ENCODE data around the gene TMCC1. TPM values are rescaled to one million over a fixed set of nuclear protein-coding genes. Genes with fewer than 3 reads are reported as not detected.

The TMCC1 gene
- total RNA-seq, 6 experiments from 2014 or later: 21.7 to 124 (median 25.2) TPM

DNA sequence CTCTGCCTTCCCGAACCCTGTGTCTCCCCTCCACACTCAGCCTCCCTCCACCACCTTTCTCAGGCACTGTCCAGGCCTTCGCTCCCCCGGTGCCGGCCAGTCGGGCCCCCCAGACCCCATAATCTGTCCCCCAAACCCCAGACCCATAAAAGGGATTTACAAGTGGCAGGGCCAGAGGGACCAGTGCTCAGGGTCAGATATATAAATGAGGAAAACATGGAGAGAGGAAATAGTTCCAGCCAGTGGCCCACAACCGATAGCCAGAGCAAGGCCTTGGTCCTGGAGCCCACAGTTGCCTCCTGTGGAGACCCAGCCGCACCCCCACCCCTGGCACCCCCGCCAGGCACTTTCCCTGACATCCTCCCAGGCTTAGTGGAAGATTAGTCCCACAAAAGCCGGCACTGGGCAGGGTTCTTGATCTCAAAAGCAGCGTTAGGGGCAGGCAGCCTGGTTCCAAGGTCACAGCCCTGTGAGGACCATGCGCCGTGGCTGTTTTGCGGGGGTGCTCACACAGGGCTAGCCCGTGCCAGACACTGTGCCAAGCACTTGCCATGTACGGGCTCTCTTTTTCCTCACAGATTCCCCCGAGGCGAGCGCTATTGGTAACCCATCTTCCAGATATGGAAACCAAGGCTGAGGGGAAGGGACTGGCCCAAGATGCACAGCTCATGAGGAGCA, 286.0 kb downstream of the TMCC1 start:
- H3K4me3 ChIP-seq: peak overlapping the region; percentile 23 to 44 (median 37)
- no peak for ATAC-seq
- peaks cover 0 to 10% (median 0%) of the 10 kb centered on the region in 4 donors for H3K4me1 ChIP-seq
- no peak for DNase-seq
- H3K27me3 ChIP-seq: no peaks in the 10 kb centered on the region
- TF ChIP-seq, protein P1, sequence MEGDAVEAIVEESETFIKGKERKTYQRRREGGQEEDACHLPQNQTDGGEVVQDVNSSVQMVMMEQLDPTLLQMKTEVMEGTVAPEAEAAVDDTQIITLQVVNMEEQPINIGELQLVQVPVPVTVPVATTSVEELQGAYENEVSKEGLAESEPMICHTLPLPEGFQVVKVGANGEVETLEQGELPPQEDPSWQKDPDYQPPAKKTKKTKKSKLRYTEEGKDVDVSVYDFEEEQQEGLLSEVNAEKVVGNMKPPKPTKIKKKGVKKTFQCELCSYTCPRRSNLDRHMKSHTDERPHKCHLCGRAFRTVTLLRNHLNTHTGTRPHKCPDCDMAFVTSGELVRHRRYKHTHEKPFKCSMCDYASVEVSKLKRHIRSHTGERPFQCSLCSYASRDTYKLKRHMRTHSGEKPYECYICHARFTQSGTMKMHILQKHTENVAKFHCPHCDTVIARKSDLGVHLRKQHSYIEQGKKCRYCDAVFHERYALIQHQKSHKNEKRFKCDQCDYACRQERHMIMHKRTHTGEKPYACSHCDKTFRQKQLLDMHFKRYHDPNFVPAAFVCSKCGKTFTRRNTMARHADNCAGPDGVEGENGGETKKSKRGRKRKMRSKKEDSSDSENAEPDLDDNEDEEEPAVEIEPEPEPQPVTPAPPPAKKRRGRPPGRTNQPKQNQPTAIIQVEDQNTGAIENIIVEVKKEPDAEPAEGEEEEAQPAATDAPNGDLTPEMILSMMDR (IDR thresholded peaks at IDR 0.05): no peak
- TF ChIP-seq POLR2A (IDR thresholded peaks at IDR 0.05): no peak
- peak overlapping the region; percentile 58 to 85 (median 66) for H3K27ac ChIP-seq
- WGBS (ENCODE audit: insufficient coverage, low coverage, low lambda C conversion rate, missing lambda C conversion rate): 35% methylated on average over 8 of the region's 18 CpGs
- H3K36me3 ChIP-seq: no peaks in the 10 kb centered on the region
- intact Hi-C loops (cut with DNase I): no loop called here
- H3K9me3 ChIP-seq: no peaks in the 10 kb centered on the region

DNA sequence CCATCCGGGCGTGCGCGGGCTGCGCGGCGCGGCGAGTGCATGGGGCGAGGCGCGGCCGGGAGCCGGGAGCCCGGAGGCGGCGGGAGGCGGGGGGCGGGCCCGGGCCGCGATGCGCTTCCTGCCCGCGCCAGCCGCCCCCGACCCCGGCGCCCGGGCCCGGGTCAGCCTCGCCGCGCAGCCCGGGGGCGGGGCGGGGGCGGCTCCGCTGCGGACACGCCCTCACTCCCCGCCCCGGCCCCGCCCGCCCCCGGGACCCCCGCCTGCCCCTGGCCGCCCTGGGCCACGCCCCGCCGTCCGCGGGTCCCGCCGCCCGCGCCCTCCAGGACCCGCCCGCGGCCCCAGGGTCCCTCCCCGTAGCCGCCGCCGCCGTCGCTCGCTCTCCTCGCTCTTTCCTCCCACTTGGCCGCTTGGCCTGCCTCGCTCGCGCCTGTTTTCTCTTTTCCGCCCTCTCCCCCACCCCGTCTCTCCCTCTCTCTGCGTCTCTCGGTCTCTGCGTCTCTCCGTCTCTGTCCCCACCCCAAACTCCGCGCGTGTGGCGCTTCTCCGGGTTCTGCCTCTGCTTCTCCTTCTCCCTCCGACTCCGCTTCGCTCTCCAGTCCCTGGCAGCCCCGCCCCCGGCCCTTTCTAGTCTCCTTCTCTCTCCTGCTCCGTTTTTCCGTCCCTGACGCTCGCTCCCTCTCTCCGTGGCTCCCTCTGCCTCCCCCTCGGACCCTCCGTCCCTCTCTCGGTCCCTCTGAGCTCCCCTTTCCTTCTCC, 286.7 kb downstream of the TMCC1 start, which contains the start of gene PLXND1:
Gene PLXND1, minus strand, starts transcription at position 41 of the 755 bp plus-strand sequence. Its CDS starts 37 bp downstream, at position 4.
- Histone ChIP-seq H3K4me3 (peak within 1 kb of the TSS; percentile 48 to 66 (median 56)), H3K4me1 (peaks cover 0 to 10% (median 0%) of the 10 kb centered on the region in 4 donors), H3K9me3 (no peaks in the 10 kb centered on the region), H3K27me3 (no peaks in the 10 kb centered on the region), H3K27ac (peak within 1 kb of the TSS; percentile 58 to 85 (median 66)), H3K36me3 (no peaks in the 10 kb centered on the region)
- 7% methylated on average over 28 of the region's 96 CpGs for WGBS (ENCODE audit: insufficient coverage, low coverage, low lambda C conversion rate, missing lambda C conversion rate)
- DNase-seq: peak in 2 of 3 donors; percentile 70 to 85
- intact Hi-C loops (cut with DNase I): no loop called here
- peak; percentile 61 to 73 (median 69) for ATAC-seq
- TF ChIP-seq, protein P1 (IDR thresholded peaks at IDR 0.05): no peak
- peak; percentile 8 for TF ChIP-seq POLR2A (IDR thresholded peaks at IDR 0.05)

DNA sequence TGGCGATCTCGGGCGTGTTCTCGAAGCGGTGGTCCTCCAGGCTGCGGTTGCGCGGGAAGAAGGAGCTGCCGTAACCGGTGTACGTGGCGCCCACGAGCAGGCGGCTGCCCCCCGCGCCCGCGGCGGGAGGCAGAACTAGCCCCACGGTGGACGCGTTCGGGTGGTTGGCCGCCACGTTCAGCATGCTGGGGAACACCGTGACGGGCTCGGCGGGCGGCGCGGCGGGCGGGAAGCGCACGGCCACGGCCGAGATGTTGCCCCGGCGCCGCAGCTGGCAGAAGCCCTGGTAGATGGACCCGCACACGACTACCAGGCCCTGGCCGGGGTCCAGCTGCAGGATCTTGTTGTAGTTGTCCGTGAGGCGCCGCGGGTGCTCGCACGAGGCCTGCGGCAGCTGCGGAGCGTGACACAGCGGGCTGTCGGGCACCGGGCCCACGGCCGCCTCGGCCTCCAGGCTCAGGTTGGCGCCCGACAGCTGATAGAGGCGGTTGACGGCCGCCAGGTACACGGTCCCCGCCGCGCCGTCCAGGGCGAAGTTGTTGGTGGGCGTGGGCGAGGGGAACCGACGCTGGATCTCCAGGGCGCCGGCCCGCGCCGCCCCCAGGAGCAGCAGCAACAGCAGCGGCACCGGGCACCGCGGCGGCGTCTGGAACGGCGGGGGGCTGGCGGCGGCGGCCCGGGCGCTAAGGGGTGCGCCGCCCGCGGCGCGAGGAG, 287.4 kb downstream of the TMCC1 start:
- Histone ChIP-seq H3K4me1 (peaks cover 0 to 10% (median 0%) of the 10 kb centered on the region in 4 donors), H3K27me3 (no peaks in the 10 kb centered on the region), H3K27ac (peak overlapping the region; percentile 31 to 75 (median 53)), H3K36me3 (no peaks in the 10 kb centered on the region), H3K4me3 (peak overlapping the region; percentile 48 to 66 (median 56)), H3K9me3 (no peaks in the 10 kb centered on the region)
- TF ChIP-seq, protein P1 (IDR thresholded peaks at IDR 0.05): no peak
- TF ChIP-seq POLR2A (IDR thresholded peaks at IDR 0.05): no peak
- no CpG with 5 or more reads among the region's 98 CpGs for WGBS (ENCODE audit: insufficient coverage, low coverage, low lambda C conversion rate, missing lambda C conversion rate)
- DNase-seq (peak in 1 of 3 donors; percentile 61), ATAC-seq (peak; percentile 3 to 27 (median 6))
- intact Hi-C loops (cut with DNase I): no loop called here

DNA sequence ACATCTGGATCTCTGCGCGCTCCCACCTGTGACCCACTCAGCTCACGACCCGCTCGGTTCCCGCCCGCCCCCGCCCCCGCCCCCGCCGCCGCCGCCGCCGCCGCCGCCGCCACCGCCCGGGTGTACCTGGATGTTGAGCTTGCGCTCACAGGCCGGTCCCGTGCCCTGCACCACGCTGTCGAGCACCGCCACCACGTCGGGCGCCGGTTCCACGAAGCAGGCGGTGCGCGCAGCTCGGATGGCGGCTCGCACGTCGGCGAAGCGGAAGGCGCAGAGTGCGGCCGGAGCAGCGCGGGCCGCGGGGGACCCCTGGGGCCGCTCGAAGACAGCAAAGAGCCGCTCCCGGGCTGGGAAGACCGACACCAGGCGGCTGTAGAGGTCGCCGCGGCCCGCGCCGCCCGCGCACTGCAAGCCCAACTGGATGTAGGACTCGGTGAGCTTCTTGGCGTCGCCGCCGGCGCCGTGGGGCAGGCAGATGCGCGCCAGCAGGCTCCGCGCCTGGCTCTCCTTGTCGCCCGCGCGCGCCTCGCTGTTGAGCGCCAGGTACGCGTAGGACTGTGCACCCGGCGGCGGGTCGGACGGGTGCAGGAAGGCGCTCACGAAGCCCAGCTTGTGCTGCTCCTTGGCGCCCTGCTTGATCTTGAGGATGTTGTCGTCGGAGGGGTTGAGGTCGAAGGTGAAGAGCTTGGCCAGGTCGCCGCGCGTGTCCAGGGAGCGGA, 288.1 kb downstream of the TMCC1 start:
- Histone ChIP-seq H3K4me1 (peaks cover 0 to 13% (median 0%) of the 10 kb centered on the region in 4 donors), H3K9me3 (no peaks in the 10 kb centered on the region), H3K27ac (peak overlapping the region; percentile 31 to 75 (median 53)), H3K4me3 (peak overlapping the region; percentile 48 to 66 (median 56)), H3K27me3 (no peaks in the 10 kb centered on the region), H3K36me3 (no peaks in the 10 kb centered on the region)
- no peak for TF ChIP-seq POLR2A (IDR thresholded peaks at IDR 0.05)
- TF ChIP-seq, protein P1 (IDR thresholded peaks at IDR 0.05): no peak
- intact Hi-C loops (cut with DNase I): no loop called here
- peak in 2 of 4 donors; percentile 3 to 5 for ATAC-seq
- no peak for DNase-seq
- 4% methylated on average over 5 of the region's 98 CpGs for WGBS (ENCODE audit: insufficient coverage, low coverage, low lambda C conversion rate, missing lambda C conversion rate)

Measured in right lobe of liver (tissue), 6 donors.